Measurements from ENCODE around the gene ZDBF2.

ZDBF2 gene

DNA sequence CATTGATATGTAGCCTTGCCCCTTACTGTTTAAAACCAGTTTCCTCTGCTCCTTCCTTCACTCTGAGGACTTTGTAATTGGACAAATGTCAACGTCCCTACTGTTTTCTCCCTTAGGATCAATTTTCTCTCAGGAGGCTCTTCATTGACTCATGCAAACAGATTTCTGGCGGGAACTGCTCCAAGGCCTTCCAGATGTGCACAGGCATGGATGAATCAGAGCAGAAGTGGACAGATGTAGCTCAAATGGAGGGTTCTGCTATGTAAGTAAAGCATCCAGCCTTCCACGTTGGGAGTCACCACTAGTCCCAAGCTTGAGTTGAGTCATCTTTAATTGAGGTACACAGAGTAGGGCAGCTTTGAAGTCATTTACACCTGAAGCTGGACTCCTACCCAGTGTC lies 34.1 kb upstream of the ZDBF2 start (continued):
- no peak for TF ChIP-seq PATZ1 (CRISPR knock-in tag; IDR thresholded peaks at IDR 0.05; ENCODE audit: borderline replicate concordance)
- TF ChIP-seq CSDC2 (CRISPR knock-in tag; IDR thresholded peaks at IDR 0.05): no peak

GRCh38 chr2:206241736-206242135 lies 32.7 kb upstream of the ZDBF2 start:
- ATAC-seq: peak; percentile 52
- TF ChIP-seq ISL1 (CRISPR knock-in tag; IDR thresholded peaks at IDR 0.05) (no peak), PPARA (CRISPR knock-in tag; IDR thresholded peaks at IDR 0.05; ENCODE audit: borderline replicate concordance) (no peak), ZNF8 (CRISPR knock-in tag; IDR thresholded peaks at IDR 0.05) (no peak), TCF4 (CRISPR knock-in tag; IDR thresholded peaks at IDR 0.05; ENCODE audit: borderline replicate concordance) (no peak; the same call in 1 of the 2 replicates), SNAI2 (CRISPR knock-in tag; IDR thresholded peaks at IDR 0.05) (no peak)

DNA sequence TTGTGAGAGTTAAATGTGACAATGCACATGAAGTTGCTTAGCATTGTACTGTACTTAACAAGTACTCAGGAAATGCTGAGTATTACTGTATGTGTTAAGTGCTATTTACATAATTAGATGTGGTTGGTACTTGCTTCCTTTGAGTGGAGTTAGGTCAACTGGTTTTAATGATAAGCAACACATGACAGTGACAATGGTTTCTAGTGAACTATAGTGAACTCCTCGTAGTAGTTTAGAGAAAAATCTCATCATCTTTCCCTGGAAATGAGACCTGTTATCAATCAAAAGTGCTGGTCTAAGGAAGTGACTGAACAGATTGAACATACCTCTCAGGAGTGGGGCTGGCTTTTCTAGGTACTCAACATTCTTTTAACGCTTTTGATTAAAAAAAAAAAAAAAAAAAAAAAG lies 29.2 kb upstream of the ZDBF2 start:
- no peak for TF ChIP-seq ZNF70 (CRISPR knock-in tag; IDR thresholded peaks at IDR 0.05)
- no peak for TF ChIP-seq TOX (CRISPR knock-in tag; IDR thresholded peaks at IDR 0.05; ENCODE audit: borderline replicate concordance)
- TF ChIP-seq BACH2 (CRISPR knock-in tag; IDR thresholded peaks at IDR 0.05; ENCODE audit: borderline replicate concordance): no peak
- no peak for TF ChIP-seq RARB (CRISPR knock-in tag; IDR thresholded peaks at IDR 0.05)
- TF ChIP-seq GLIS3 (CRISPR knock-in tag; IDR thresholded peaks at IDR 0.05): no peak
- TF ChIP-seq ESRRG (CRISPR knock-in tag; IDR thresholded peaks at IDR 0.05): no peak
- no peak for TF ChIP-seq PATZ1 (CRISPR knock-in tag; IDR thresholded peaks at IDR 0.05; ENCODE audit: borderline replicate concordance)
- no peak for TF ChIP-seq TSHZ2 (CRISPR knock-in tag; IDR thresholded peaks at IDR 0.05)
- no peak for TF ChIP-seq ARNTL (CRISPR knock-in tag; IDR thresholded peaks at IDR 0.05; ENCODE audit: borderline replicate concordance, low read depth)
- TF ChIP-seq ZNF565 (CRISPR knock-in tag; conservative IDR thresholded peaks at IDR 0.05; ENCODE audit: low read depth): no peak
- no peak for ATAC-seq

DNA sequence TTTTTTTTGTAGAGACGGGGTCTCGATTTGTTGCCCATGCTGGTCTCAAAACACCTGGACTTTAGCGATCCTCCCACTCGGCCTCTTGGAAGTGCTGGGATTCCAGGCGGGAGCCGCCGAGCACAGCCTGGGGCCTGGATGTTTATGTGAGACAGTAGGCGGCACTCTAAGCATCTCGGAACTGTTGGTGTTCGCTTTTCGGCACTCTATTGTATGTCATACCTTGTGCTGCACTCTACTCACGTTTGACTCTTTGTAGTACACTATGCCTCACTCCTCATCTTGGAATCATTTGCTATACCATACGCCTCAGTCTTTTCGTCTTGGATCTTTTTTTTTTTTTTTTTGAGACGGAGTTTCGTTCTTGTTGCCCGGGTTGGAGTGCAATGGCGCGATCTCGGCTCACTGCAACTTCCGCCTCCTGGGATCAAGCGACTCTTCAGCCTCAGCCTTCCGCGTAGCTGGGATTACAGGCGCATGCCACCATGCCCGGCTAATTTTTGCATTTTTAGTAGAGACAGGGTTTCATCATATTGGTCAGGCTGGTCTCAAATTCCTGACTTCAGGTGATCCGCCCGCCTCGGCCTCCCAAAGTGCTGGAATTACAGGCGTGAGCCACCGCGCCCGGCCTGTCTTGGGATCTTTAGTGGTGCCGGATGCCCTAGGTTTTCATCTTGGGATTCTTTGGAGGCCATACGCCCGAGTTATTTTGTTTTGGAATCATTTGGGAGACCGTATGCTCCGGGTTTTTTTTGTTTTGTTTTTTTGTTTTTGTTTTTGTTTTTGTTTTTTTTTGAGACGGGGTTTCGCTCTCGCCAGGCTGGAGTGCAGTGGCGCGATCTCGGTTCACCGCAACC lies 24.2 kb upstream of the ZDBF2 start:
- peak; percentile 70 for ATAC-seq

More for the DNA sequence above, 24.2 kb upstream of the ZDBF2 start:
- no peak for TF ChIP-seq GLIS3 (CRISPR knock-in tag; IDR thresholded peaks at IDR 0.05)
- no peak for TF ChIP-seq ZC3H10 (CRISPR knock-in tag; IDR thresholded peaks at IDR 0.05)
- TF ChIP-seq ZNF70 (CRISPR knock-in tag; IDR thresholded peaks at IDR 0.05): no peak
- TF ChIP-seq CSRNP3 (CRISPR knock-in tag; IDR thresholded peaks at IDR 0.05): no peak
- TF ChIP-seq ARNTL (CRISPR knock-in tag; IDR thresholded peaks at IDR 0.05; ENCODE audit: borderline replicate concordance, low read depth): no peak
- no peak for TF ChIP-seq BACH2 (CRISPR knock-in tag; IDR thresholded peaks at IDR 0.05; ENCODE audit: borderline replicate concordance)
- no peak for TF ChIP-seq ZNF8 (CRISPR knock-in tag; IDR thresholded peaks at IDR 0.05)
- TF ChIP-seq CSDC2 (CRISPR knock-in tag; IDR thresholded peaks at IDR 0.05): no peak
- no peak for TF ChIP-seq TSHZ2 (CRISPR knock-in tag; IDR thresholded peaks at IDR 0.05)
- no peak for TF ChIP-seq CREB5 (CRISPR knock-in tag; IDR thresholded peaks at IDR 0.05; ENCODE audit: low read depth)
- TF ChIP-seq ZNF565 (CRISPR knock-in tag; conservative IDR thresholded peaks at IDR 0.05; ENCODE audit: low read depth): no peak
- no peak for TF ChIP-seq RARB (CRISPR knock-in tag; IDR thresholded peaks at IDR 0.05)
- no peak for TF ChIP-seq TOX (CRISPR knock-in tag; IDR thresholded peaks at IDR 0.05; ENCODE audit: borderline replicate concordance)
- TF ChIP-seq, protein P1, sequence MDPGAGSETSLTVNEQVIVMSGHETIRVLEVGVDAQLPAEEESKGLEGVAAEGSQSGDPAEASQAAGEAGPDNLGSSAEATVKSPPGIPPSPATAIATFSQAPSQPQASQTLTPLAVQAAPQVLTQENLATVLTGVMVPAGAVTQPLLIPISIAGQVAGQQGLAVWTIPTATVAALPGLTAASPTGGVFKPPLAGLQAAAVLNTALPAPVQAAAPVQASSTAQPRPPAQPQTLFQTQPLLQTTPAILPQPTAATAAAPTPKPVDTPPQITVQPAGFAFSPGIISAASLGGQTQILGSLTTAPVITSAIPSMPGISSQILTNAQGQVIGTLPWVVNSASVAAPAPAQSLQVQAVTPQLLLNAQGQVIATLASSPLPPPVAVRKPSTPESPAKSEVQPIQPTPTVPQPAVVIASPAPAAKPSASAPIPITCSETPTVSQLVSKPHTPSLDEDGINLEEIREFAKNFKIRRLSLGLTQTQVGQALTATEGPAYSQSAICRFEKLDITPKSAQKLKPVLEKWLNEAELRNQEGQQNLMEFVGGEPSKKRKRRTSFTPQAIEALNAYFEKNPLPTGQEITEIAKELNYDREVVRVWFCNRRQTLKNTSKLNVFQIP (CRISPR knock-in tag; IDR thresholded peaks at IDR 0.05; ENCODE audit: borderline replicate concordance, low read depth): no peak

Measured in SK-N-SH treated with all-trans-retinoic acid at 6 μM for 48 hours (cell line).